GM12874 (cell line): ENCODE measurements around the gene SLCO2A1.

Source experiments
- TF ChIP-seq, protein P1 (sequence below): IDR thresholded peaks from 2 replicates; pipeline ENCODE4 v1.5.1; 2011; ENCODE audit warnings: low read depth, mild to moderate bottlenecking, control low read depth, low read length, moderate library complexity; ENCODE audit not compliant: insufficient read depth

SLCO2A1 gene

DNA sequence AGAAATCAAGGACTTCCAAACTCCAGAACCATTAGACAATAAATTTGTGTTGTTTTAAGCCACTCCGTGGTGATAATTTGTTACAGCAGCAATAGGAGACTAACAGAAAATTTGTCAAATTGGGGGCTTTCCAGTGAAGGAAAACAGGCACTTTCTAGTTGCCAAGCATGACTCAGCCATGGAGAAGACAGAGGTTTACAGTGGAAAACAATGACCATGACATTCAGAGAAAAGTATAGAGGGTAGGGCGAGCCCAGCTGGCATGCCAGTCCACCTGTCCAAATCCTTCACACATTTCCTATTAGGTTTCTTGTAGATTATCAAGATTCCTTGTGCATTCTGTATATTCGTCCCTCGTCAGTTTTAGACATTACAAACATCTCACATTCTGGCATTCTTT, 24.9 kb downstream of the SLCO2A1 start:
- TF ChIP-seq, protein P1, sequence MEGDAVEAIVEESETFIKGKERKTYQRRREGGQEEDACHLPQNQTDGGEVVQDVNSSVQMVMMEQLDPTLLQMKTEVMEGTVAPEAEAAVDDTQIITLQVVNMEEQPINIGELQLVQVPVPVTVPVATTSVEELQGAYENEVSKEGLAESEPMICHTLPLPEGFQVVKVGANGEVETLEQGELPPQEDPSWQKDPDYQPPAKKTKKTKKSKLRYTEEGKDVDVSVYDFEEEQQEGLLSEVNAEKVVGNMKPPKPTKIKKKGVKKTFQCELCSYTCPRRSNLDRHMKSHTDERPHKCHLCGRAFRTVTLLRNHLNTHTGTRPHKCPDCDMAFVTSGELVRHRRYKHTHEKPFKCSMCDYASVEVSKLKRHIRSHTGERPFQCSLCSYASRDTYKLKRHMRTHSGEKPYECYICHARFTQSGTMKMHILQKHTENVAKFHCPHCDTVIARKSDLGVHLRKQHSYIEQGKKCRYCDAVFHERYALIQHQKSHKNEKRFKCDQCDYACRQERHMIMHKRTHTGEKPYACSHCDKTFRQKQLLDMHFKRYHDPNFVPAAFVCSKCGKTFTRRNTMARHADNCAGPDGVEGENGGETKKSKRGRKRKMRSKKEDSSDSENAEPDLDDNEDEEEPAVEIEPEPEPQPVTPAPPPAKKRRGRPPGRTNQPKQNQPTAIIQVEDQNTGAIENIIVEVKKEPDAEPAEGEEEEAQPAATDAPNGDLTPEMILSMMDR: no peak

DNA sequence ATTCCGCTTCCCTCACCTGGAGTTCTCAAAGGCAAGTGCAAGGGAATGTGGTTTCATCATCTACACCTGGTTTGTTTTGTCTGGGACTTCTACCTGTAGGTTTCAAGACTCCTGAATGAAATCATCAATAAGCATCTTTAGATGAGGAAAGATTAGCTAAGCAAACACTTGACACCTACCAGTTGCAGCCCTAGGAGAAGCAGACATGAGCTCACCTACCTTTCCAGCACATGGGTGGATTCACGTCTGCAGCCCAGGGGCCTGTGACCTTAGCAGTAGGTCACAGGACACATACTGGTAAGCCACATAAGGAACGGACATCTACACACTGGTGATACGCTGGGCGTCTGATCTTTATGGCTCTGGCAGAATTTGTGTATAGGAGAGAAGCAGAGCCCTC, 26.7 kb downstream of the SLCO2A1 start:
- TF ChIP-seq, protein P1: no peak

DNA sequence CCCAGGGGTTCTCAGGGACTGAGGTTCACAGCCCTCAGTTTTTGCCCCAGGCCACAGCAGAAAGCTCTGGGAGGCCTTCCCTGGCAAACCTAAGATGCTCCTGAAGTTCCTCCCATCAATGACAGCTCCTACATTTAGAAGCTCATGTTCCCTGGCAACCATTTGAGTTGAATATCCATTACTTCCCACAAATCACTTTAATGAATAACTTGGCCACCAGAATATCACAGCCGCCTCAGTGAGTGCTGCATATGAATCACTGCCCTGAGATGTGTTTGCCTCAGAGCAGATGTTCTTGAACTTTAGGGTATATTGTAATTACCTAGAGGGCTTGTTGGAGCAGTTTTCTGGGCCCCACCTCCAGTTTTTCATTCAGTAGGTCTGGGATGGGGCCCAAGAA, 27.4 kb downstream of the SLCO2A1 start:
- TF ChIP-seq, protein P1: no peak

DNA sequence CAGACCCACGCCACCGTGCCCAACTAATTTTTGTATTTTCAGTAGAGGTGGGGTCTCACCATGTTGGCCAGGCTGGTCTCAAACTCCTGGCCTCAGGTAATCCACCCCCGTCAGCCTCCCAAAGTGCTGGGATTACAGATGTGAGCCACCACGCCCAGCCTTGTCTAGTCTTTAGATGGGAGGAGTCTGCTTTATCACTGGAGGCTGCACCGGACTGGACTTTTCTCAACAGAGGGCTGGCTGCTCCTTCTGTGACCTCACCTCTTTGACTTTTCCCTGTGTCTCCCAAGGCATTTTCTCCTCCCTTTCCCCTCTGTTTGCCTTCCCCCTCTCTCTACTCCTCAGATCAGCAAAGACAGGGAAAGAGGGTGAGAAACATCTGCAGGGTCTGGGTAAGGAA, 28.5 kb downstream of the SLCO2A1 start:
- TF ChIP-seq, protein P1: no peak

DNA sequence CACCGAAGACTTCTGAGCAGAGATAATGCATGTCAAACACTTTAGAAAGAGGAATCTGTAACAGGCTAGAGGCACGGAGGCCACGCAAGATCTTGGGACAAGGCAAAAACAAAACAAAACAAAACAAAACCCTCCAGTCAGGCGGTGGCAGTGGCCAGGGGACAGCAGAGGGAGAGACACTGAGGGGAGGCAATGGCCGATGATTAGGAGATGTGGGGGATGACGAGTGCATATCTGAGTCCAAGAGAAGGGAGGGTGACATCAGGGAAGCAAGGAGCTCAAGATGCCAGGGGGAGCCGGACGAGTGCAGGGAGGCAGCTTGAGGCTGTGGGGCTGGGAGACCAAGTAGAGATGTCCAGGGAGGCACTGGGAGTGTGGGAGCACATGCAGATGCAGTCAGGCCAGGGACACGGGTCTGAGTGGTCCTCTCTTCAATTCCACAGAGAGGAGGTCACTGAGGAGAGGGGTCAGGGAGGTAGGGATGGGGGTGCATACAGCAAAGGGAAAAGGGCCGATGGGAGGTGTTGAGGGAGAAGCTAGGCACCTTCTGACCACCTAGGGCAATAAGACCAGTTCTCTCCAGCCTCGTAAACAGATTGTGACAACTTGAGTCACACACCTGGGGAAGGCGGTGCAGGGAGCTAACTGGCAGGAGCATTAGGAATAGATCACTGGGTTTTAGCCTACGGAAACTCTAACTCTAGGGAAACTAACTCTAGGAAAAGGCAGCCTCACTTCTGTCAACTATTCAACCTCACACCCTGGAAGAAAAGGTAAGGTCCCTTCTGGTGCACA, 29.6 kb downstream of the SLCO2A1 start:
- TF ChIP-seq, protein P1: no peak

DNA sequence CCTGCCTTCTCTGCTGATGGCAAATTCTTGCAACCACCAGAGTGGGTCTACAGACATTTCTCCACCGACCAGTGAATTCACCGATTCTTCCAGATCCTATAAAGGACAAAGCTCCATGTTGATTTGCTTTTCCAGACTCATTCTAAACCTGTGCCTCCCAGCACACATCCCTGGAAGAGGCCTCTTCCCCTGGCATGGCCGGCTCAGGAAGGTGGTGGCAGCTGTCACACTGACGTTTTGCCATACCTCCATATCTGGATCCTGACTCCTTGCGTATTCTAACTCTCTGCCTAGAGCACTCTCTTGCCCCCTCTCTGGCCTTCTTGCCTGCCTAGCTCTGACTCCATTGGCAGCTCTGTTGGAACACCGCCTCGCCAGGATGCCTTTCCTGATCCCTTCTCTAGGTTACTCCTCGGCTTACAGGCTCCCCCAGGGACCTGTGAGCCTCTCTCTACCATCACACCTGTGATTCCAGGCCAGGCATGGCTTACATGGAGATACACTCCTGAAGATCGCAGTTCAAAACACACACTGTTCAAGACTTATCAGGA, 31.0 kb downstream of the SLCO2A1 start:
- TF ChIP-seq, protein P1: no peak

DNA sequence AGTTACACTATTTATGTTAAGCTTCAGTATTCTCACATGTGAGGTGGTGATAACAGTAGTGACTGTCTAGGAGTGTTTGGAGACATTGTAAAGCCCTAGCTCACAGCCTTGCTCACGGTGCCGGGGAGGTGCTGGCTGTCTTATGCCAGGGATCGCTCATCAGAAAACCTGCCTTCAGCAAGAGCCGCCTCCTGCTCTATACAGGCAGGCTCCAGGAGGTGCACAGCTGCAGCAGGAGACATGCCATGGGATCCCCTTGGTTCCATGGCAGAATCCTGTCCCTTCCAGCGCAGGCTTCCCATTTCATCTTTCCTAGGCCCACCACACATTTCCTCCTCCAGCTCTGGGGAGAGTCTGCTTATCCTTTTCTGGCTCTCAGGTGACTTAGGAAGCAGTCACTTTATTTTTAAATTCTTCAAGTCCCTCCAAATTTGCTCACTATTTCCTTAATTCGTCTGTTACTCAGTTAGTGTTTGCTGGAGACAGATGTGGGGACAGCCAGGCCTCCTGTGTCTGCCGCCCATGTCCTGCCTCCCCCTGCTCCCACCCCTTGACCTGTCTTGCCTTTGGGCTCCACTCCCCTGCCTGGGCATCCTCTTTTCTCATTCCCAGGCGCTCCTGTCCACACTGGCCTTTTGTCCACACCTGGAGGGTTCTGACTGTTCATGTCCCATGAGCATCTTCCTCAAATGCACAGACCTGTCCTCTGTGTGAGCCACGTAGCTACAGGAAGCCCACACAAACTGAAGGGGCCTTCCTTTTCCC, 31.7 kb downstream of the SLCO2A1 start:
- TF ChIP-seq, protein P1: no peak
